KBM-7 (cell line): ENCODE data around the gene MMS19.
"Not testable (repeated sequence)": the region's sequence is repeated elsewhere in the genome, so short reads cannot be mapped to it uniquely, and the experiment has no call there.

Experiments used
- DNase-seq: peaks from one replicate; pipeline ENCODE4 v3.0.0-alpha.2; 2015
- in situ Hi-C: fragments of 300-500 bp; cut with MboI; formaldehyde crosslinking; loops from 2 replicates; pipeline ENCODE4 v1.14.3; 2020; ENCODE audit warnings: low sequenced_read_pairs, low pct_unique_long_range_greater_than_20kb, mixed read lengths

Gene MMS19

GRCh38 chr10:97529685-97530465 is 31.7 kb upstream of the MMS19 start:
- in situ Hi-C loops: no loop called here
- no peak for DNase-seq

GRCh38 chr10:97528876-97529275 is 30.7 kb upstream of the MMS19 start:
- DNase-seq, in situ Hi-C loops: not testable (repeated sequence)

GRCh38 chr10:97525683-97526110 is 27.5 kb upstream of the MMS19 start:
- in situ Hi-C loops: no loop called here
- DNase-seq: no peak

GRCh38 chr10:97525086-97525485 is 26.9 kb upstream of the MMS19 start:
- in situ Hi-C loops: no loop called here
- DNase-seq: no peak

- no peak for DNase-seq
- in situ Hi-C loops: no loop called here
Measured at GRCh38 chr10:97522937-97523336, 24.7 kb upstream of the MMS19 start.

GRCh38 chr10:97522071-97522470 is 23.8 kb upstream of the MMS19 start:
- DNase-seq: no peak
- in situ Hi-C loops: no loop called here

GRCh38 chr10:97520978-97521761 is 22.9 kb upstream of the MMS19 start:
- in situ Hi-C loops: no loop called here
- DNase-seq: no peak

GRCh38 chr10:97520520-97520919 is 22.3 kb upstream of the MMS19 start:
- no peak for DNase-seq
- in situ Hi-C loops: no loop called here

- in situ Hi-C loops: no loop called here
Measured at GRCh38 chr10:97519342-97519741, 21.1 kb upstream of the MMS19 start.

GRCh38 chr10:97518301-97519043 is 20.2 kb upstream of the MMS19 start:
- in situ Hi-C loops: no loop called here
- no peak for DNase-seq

More at GRCh38 chr10:97519342-97519741, 21.1 kb upstream of the MMS19 start:
- DNase-seq: no peak

- no peak for DNase-seq
- in situ Hi-C loops: no loop called here
Measured at GRCh38 chr10:97517778-97518300, 19.6 kb upstream of the MMS19 start.

GRCh38 chr10:97517096-97517750 is 19.0 kb upstream of the MMS19 start:
- in situ Hi-C loops: no loop called here
- no peak for DNase-seq

- in situ Hi-C loops: no loop called here
- DNase-seq: no peak
Measured at GRCh38 chr10:97515271-97515978, 17.2 kb upstream of the MMS19 start.

GRCh38 chr10:97514344-97514743 is 16.1 kb upstream of the MMS19 start:
- DNase-seq: no peak
- in situ Hi-C loops: no loop called here

GRCh38 chr10:97512993-97513392 is 14.8 kb upstream of the MMS19 start:
- in situ Hi-C loops: no loop called here
- DNase-seq: no peak

- in situ Hi-C loops: no loop called here
- DNase-seq: no peak
Measured at GRCh38 chr10:97511711-97512440, 13.7 kb upstream of the MMS19 start.

- DNase-seq: no peak
- in situ Hi-C loops: no loop called here
Measured at GRCh38 chr10:97510686-97511085, 12.5 kb upstream of the MMS19 start.

- in situ Hi-C loops: no loop called here
Measured at GRCh38 chr10:97509120-97509680, 11.0 kb upstream of the MMS19 start.

More at GRCh38 chr10:97509120-97509680, 11.0 kb upstream of the MMS19 start:
- no peak for DNase-seq
